ENCODE results near the gene ICAM2. TPM values are rescaled to one million over a fixed set of nuclear protein-coding genes. Genes with fewer than 3 reads are reported as not detected.
"Not testable (repeated sequence)": the region's sequence is repeated elsewhere in the genome, so short reads cannot be mapped to it uniquely, and the experiment has no call there.

The ICAM2 gene
- total RNA-seq, 1 donor from 2014 or later = 49.1 TPM

- DNase-seq = no peak
These were observed 22.5 kb upstream of the ICAM2 start for GRCh38 chr17:64042700-64043485.

GRCh38 chr17:64041912-64042311 lies 21.5 kb upstream of the ICAM2 start:
- DNase-seq = no peak

GRCh38 chr17:64040206-64040605 lies 19.8 kb upstream of the ICAM2 start:
- no peak for DNase-seq

GRCh38 chr17:64039106-64039400 lies 18.6 kb upstream of the ICAM2 start:
- no peak for DNase-seq

- DNase-seq = no peak
These were observed 18.1 kb upstream of the ICAM2 start for GRCh38 chr17:64038331-64039105.

GRCh38 chr17:64037802-64038201 lies 17.4 kb upstream of the ICAM2 start:
- DNase-seq = no peak

- no peak for DNase-seq
These were observed 16.7 kb upstream of the ICAM2 start for GRCh38 chr17:64037180-64037579.

- DNase-seq = no peak
These were observed 15.9 kb upstream of the ICAM2 start for GRCh38 chr17:64036198-64036922.

GRCh38 chr17:64032081-64032480 lies 11.6 kb upstream of the ICAM2 start:
- no peak for DNase-seq

GRCh38 chr17:64028874-64029464 lies 8.5 kb upstream of the ICAM2 start:
- DNase-seq = peak; percentile 75

- DNase-seq = peak; percentile 83
These were observed 5.4 kb upstream of the ICAM2 start for GRCh38 chr17:64025732-64026294.

GRCh38 chr17:64024781-64025731 lies 4.6 kb upstream of the ICAM2 start:
- peak; percentile 26 for DNase-seq

- no peak for DNase-seq
These were observed 3.8 kb upstream of the ICAM2 start for GRCh38 chr17:64024215-64024654.

GRCh38 chr17:64022611-64023063 lies 2.2 kb upstream of the ICAM2 start:
- DNase-seq = no peak

- not testable (repeated sequence) for DNase-seq
These were observed 877 bp downstream of the ICAM2 start for GRCh38 chr17:64019551-64019961.

GRCh38 chr17:64017381-64017980 lies 3.0 kb downstream of the ICAM2 start:
- DNase-seq = no peak

- DNase-seq = no peak
These were observed 3.5 kb downstream of the ICAM2 start for GRCh38 chr17:64016974-64017373.

GRCh38 chr17:64016231-64016784 lies 4.1 kb downstream of the ICAM2 start:
- DNase-seq = no peak

GRCh38 chr17:64015447-64015846 lies 5.0 kb downstream of the ICAM2 start:
- DNase-seq = no peak
